HG02943 (cell line): ENCODE data around the gene ARHGAP32.

ENCODE experiments used
- ATAC-seq: cut with Tn5 transposase; IDR thresholded peaks from one replicate; pipeline ENCODE4 v1.9.1; 2021; ENCODE audit warnings: mild to moderate bottlenecking, low read depth, moderate library complexity; ENCODE audit not compliant: unreplicated experiment

ARHGAP32 gene

DNA sequence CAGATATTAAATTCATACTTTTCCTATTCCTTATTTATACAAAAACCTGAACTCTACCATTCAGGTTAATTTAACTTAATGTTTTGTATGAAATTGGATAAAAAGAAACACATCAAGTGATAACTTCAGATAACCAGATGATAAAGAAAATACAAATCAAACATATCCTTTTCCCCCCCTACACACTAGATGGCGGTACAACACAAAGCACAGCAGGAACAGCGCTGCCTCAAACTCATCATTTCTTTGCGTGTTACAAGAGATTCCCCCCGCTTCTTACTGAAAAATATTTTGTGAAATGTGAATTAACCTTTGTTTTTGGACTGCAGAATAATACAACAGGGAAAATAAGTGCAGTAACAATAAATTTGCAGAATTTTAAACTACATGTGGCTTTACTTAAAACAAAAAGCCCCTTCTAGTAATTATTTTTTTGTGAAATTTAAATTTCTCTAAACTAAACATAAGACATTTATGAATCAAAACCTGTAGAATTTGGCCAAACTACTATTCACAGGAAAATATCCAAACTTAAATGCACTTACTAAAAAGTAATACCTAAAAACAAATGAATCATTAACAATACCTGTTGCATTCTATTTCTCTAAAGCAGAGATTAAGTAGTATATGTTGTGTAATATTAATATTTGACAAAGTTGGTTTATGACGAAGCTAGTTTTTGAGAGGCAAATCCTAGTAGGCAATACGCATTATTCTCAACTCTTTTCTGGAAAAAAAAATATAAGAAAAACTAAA lies 74.4 kb downstream of the ARHGAP32 start:
- no peak for ATAC-seq

DNA sequence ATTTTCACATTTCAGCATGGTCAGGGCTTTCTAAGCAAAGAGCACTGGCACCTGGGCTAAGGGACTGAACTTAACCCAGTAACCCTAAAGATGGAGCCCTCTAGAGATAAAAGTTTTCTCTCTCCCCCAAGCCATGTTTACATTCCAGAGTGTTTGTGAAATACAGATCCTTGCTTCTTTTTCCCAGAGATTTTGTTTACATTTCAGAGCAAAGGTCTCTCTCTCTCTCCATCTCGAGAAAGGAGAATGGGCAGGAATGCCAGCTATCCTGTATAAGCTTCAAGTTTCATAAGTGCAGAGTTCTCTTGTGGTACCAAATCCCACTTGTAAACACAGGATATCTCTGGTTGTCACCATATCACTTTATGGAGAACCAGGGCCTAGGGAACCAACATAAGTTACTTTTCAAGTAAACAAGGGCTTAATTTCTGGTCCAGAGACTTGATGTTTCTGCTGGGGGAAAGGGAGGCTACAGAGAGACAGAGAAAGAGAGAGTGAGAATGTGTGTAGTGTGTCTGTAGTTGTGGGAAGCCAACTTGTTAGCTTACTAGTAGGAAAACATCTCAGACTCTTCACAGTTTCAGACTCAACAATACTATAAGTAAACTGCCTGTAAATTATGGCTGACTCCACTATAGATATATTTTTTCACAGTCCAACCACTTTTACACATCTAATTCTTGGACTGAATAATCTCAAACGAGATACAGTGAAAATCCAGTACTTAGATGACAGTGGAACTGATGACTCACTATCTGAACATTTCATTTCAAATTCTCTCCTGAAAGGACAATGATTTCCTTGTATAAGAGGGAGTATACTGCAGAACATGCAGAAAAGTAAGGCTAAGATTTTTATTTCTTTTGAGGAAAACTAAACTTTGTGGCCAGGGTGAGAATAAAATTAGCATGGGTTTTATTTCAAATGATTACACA lies 76.2 kb downstream of the ARHGAP32 start:
- ATAC-seq = no peak

DNA sequence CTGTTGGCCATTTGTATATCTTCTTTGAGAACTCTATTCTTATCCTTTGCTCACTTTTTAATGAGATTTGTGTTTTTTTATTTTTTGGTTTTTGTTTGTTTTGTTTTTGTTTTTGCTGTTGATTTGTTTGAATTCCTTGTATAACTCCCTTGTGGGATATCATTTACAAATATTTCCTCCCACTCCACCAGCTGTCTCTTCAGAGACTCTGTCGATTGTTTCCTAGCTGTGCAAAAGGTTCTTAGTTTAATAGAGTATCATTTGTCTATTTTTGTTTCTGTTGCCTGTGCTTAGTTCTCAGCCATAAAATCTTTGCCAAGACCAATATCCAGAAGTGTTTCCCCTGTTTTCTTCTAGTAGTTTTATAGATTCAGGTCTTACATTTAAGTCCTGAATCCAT lies 82.4 kb downstream of the ARHGAP32 start:
- no peak for ATAC-seq

DNA sequence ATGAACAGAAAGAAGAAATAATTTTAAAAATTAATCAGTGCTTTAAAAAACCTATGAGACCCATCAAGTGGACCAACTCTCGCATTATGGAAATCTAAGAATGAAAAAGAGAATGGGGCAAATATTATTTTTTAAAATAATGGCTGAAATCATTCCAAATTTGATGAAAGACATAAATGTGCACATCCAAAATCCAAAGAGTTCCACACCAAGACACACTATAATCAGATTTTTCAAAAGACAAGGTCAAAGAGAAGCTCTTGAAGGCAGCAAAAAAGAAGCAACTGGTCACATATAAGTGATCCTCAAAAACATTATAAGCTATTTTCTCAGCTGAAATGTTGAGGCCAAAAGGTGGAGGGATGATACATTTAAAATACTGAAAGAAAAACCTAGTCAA lies 85.3 kb downstream of the ARHGAP32 start:
- ATAC-seq = no peak

DNA sequence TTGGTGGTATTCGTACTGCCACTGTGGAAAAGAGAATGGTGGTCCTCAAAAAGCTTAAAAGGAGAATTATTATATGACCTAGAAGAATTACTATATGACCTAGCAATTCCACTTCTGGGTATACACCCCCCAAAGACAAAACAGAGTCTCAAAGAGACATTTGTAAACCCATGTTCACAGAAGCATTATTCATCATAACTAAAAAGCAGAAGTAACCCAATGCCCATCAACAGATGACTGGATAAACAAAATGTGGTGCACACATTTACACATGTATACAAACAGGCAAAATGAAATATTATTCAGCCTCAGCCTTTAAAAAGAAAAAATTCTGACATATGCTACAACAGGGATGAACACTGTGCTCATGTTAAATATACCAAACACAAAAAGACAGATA lies 89.4 kb downstream of the ARHGAP32 start:
- ATAC-seq = no peak

DNA sequence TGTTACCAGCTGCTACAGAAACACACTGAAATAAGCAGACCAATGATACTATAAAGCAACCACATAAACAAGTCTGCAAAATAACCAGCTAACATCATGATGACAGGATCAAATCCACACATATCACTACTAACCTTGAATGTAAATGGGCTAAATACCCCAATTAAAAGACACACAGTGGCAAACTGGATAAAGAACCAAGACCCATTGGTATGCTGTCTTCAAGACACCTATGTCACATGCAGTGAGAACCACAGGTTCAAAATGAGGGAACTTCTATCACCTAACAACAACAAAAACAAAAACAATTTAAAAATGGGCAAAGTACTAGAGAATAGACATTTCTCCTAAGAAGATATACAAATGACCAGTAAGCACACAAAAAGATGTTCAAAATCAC lies 89.9 kb downstream of the ARHGAP32 start:
- no peak for ATAC-seq

DNA sequence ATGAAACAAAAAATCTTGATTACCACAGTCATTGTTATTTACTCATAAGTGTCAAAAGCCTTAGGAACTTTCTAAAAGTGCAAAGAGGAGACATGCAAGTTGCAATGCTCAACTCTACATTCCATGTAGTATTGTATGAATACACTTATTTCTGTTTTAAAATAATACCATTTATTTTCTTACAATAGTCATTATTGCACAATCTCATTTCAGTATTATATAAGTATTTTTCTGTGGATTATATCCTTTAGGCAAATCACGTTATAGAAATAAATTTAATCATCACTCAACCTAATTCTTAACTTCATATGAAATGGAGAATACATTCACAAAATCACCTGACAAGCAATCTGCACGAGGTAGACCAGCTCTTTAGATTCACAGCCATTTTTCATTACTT lies 98.8 kb downstream of the ARHGAP32 start:
- no peak for ATAC-seq

DNA sequence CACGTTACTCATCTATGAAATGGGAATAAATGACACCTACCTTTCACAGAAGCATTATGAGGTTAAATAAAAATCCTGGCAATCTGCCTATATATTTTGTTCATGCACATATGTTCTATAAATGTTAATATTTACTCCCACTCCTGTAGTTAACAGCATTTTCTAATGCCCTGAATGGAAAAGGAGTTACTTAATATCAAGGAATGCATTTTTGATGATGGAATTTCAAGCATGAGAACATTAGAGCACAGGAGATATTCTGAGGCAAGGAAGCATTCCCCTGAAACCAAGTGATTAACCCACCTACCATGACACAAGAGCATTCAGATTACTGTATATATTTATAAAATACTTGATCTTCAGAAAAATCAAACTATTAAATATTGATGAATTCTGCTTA lies 102.1 kb downstream of the ARHGAP32 start:
- ATAC-seq = no peak

DNA sequence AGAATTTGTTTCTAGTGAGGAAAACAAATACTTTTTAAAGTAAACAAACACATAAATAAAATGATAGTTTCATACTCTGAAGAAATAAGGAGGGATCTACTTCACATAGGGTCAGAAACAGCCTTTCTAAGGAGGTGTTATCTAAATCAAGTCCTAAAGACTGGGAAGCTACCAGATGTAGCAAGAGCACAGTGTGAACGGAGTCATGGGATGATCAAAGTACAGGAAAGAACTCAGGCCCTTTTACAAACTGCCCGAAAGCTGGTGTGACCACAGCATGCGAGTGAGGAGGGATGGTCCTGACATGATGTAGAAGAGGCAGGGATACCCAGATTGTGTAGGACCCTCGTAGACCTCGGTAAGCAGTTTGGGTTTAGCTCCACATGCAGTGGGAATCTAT lies 102.8 kb downstream of the ARHGAP32 start:
- ATAC-seq = no peak

DNA sequence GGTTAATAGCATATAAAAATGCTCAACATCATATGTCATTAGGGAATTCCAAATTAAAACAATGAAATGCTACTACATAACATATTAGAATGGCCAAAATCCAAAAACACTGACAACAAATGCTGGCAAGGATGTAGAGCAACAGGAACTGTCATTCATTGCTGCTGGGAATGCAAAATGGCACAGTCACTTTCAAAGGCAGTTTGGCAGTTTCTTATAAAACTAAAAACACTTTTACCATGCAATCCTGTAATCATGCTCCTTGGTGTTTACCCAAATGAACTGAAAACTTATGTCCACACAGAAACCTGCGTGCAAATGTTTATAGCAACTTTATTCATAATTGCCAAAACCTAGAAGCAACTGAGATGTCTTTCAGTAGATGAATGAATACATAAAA lies 105.1 kb downstream of the ARHGAP32 start:
- no peak for ATAC-seq

DNA sequence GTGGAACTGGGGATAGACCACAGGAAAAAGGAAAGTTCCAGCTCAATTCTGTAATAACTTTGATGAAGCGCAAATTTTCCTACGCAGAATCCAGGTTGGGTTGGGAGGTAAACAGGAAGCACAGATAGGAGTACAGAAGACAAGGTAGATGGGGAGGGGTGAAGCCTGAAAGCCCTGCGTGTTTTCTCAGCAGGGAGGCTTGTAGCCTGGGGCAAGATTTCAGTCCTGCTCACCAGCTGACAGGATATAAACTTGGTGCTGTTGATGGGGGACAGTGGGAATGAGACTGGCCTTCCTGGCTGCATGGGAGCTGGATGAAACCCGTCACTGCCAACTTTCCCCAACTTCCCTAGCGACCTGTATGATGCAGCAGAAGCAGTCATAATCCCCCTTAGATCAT lies 114.9 kb downstream of the ARHGAP32 start:
- no peak for ATAC-seq

DNA sequence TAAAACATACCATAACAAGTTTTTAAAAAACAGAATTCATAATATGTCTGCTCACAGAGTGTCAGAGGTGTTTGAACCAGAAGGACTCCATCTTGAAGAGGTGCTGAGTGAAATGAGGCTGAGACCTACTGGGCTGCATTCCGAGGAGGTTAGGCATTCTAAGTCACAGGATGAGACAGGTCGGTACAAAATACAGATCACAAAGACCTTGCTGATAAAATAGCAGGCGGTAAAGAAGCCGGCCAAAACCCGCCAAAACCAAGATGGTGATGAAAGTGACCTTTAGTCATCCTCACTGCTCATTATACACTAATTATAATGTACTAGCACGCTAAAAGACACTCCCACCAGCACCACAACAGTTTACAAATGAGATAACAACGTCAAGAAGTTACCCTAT lies 116.4 kb downstream of the ARHGAP32 start:
- ATAC-seq = no peak

DNA sequence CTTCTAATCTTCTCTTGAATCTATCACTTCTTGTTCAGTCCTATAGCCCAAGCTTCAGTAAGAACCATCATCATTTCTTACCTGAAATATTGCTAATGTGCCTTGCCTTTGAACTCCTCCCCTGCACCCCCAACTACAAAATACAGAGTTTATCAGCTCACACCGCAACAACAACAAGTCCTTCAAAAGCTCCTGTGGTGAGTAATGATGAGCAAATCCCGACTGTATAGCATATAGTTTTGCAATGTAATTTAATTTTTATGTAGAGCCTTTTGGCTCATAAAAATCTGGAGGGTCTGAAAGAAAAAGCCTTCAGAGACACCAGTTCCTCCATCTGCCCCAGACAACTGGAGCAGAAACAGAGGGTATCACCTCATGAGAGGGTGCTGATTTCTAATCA lies 124.7 kb downstream of the ARHGAP32 start:
- no peak for ATAC-seq

DNA sequence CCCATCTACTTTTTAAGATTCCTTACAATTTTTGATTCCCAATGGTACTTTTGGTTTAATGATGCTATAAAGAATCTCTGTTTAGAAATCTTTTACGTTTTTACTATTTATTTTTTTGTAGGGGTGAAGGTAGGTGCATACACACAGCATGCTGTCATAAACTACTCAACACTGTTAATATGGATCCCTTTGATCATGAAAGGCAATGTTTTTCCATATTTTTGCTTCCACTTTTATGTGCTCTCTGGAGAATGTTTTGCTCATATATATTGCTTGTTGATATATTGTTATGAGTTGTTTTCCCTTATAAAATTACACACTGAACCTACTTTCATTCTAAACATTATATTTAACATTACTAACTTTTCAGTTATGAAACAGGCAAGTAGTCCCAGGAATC lies 125.9 kb downstream of the ARHGAP32 start:
- no peak for ATAC-seq

DNA sequence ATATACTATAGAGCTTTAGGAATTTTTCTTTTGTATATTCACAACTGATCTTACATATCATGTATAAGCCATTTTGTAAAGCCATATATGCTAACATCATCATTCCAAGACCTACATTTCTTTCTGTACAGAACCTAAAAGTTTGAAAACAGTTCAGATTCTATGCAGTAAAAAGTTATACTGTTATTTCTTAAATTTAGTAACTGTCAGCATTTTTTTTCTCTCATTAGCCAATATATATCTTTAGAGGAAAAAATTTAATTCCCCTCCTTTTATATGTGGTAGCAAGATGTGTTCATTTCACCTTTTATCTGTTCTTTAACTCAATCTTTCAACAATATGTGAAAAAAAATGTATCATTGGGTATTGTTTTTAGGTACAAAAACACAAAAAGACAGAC lies 129.0 kb downstream of the ARHGAP32 start:
- ATAC-seq = no peak

DNA sequence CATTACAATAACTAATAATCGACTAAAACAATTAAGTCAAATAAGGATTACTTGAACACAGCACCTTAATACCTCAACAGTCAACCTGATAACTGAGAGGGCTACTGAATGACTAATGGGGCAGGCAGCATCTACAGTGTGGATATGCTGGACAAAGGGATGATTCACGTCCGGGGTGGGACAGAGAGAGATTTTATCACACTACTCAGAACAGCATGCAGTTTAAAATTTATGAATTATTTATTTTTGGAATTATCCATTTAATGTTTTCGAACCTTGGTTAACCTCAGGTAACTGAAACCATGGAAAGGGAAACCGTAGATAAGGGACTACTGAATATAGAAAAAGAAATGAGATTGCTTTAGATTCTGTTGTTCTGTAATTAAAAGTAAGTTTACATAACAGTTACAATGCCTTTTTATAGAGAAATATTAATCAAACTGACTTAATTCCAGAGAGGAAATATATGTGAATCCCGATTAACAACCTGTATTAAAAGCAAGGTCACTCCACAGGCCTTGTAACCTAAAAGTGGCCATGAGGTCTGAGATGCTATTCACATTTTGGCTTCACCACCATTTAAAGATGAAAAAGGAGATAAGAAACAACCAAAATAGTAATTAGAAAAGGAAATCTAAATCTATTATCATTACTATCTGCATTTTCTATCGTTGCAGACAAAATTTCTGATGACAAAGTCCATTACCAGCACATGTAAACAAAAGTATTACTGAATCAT lies 130.5 kb downstream of the ARHGAP32 start:
- ATAC-seq = no peak

DNA sequence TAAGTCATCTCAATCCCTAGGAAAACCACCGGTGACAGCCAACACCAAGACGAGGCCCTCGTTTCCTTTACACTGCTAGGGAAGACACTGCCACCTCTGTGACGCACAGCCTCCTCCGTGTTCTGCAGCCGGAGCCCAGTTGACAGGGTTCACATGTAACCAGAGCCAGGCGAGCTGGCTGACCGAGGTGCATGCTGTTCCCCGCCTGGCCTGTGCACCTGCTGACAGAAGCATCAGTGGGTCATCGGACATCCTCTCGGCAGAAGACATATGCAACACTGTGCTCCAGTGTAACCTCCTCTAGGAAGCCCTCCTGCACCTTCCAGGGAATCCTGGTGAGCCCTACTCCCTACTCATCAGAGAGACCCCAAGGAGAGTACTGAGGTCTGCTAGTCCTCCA lies 135.2 kb downstream of the ARHGAP32 start:
- ATAC-seq = no peak

DNA sequence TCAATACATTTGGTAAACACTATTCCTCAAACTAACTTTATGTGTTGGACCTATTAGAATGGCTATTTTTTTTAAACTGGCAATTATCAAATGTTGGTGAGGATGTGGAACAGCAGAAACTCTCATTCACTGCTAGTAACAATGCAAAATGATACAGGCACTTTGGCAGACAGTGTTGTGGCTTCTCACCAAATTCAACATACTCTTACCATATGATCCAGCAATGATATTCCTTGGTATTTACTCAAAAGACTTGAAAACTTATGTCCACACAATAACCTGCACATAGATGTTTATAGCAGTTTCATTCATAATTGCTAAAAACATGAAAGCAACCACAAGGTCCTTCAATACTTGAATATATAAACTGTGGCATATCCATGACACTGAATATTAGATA lies 136.9 kb downstream of the ARHGAP32 start:
- no peak for ATAC-seq

DNA sequence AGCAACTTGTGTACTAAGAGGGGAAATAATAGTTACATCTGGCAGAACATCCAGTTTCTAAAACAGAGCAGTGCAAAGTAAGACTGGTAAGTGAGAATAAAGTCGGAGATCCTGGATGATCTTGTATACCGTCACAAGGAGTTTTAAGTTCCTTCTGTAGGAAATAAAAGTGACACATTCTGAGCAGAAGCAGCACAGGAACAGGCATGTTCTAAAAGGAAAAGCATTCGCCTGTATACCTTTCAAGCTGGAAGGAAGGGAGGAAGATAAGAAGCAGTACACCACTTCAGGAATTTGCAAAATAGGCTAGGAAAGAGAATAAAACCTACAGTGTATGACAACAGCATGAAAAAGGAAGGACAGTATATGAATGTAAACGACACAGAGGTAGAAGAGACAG lies 143.2 kb downstream of the ARHGAP32 start:
- no peak for ATAC-seq

DNA sequence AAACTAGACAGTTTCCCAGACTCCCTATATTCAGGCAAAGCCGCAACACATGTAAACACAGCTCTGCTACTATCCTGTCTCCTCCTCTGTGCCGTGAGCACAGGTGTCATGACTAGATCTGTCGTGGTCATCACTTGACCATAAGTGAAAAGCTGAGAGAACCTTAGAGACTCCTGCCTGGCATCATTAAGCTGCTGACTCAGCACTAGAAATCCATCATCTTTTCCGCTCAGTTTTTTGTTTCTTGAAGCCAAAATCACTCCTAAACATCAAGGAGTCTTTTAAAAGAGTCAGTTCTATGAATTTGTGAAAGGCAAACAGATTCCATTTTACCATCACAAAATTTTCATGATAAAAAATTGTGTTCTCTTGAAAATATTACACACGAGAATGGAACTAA lies 147.0 kb downstream of the ARHGAP32 start:
- ATAC-seq = no peak

DNA sequence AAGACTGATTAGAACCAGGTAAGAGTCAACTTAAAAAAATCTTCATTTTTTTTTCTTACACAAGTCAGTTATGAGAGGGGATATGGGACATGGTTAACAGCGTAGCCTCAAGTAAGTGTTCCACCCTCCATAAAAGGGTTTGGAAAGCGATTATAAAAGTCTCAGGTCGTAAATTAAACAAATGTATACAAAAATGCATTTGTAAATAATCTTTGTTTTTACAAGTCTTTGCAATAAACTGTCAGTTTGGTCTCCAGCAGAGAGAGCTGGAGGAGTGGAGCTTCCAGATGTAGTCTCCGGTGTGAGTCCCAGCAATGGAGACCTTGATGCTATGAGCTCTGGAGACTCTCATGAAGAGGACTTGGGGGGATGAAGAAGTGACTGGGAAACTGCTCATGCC lies 149.6 kb downstream of the ARHGAP32 start:
- ATAC-seq = no peak
